IPS DF 4.7 (cell line): Measurements from ENCODE around the gene ZNF318.
"Not testable (repeated sequence)": the region's sequence is repeated elsewhere in the genome, so short reads cannot be mapped to it uniquely, and the experiment has no call there.

ENCODE experiments used
- DNase-seq: peaks from one replicate; pipeline ENCODE4 v3.0.0-alpha.2; 2013; ENCODE audit warnings: low spot score; ENCODE audit errors: extremely low read depth

ZNF318 gene, protein sequence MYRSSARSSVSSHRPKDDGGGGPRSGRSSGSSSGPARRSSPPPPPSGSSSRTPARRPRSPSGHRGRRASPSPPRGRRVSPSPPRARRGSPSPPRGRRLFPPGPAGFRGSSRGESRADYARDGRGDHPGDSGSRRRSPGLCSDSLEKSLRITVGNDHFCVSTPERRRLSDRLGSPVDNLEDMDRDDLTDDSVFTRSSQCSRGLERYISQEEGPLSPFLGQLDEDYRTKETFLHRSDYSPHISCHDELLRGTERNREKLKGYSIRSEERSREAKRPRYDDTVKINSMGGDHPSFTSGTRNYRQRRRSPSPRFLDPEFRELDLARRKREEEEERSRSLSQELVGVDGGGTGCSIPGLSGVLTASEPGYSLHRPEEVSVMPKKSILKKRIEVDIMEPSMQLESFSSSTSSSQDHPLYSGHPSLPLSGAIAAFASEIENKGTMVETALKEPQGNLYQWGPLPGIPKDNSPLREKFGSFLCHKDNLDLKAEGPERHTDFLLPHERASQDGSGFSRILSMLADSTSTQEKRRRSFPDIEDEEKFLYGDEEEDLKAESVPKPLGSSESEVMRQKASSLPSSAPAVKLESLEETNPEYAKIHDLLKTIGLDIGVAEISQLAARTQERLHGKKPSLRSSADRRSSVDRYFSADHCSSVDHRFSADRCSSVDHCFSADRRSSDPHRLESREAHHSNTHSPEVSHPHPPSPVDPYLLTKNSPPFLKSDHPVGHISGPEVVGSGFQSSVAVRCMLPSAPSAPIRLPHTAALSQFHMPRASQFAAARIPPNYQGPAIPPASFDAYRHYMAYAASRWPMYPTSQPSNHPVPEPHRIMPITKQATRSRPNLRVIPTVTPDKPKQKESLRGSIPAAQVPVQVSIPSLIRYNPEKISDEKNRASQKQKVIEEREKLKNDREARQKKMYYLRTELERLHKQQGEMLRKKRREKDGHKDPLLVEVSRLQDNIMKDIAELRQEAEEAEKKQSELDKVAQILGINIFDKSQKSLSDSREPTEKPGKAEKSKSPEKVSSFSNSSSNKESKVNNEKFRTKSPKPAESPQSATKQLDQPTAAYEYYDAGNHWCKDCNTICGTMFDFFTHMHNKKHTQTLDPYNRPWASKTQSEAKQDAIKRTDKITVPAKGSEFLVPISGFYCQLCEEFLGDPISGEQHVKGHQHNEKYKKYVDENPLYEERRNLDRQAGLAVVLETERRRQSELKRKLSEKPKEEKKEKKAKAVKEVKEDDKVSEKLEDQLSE (N-terminal part only)

DNA sequence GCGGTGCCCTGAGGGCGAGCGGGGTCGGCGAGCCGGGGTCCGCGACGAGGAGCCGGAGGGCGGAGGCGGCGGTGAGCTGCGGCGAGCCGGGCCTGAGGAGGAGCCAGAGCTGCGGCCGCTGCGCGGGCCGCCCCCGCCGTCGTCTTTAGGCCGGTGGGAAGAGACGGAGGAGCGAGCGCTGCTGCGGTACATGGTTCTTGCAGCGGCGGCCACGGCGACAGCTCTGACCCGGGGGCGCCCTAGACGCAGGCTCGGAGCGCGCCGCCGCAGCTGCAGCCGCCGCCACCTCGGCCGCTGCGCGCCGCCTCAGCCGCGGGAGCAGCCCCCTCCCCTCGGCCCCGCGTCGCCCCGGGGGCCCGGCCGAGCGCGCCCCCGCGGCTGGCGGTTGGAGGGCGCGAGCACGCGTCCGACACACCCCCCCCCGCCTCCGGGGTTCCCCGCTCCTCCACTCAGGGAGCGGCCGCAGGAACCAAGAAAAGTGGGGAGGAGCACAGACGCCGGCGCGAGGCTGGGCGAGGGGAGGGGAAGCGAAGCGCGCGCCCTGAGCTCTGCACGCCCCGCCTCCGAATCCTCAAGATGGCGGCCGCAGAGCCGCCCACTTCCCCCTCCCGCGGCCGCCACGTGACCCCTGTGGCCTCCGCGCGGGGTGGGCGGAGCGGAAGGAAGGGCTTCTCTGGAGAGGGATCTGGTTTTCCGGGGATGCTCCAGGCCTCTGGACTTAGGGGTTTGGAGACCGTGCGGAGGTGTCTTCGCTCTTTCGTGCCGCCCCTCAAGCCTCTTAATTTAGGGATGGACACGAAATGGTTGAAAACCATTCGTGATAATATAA lies at the start of gene ZNF318:
TSS of gene ZNF318 (minus strand) at position 474 of the 829 bp plus-strand sequence. CDS start at position 192, 282 bp downstream.
- DNase-seq = peak; percentile 72

DNA sequence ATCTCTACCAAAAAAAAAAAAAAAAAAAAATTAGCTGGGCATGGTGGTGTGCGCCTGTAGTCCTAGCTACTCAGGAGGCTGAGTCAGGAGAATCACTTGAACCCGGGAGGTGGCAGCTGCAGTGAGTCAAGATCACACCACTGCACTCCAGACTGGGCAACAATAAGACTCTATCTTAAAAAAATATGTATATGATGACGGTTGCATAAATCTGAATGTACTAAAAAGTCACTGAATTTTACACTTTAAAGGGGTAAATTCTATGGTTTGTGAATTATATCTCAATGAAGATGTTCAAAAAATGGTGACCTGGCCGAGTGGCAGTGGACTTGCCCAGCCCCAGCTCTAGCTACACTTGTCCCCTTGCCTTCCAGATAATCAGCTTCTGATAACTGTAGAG lies 47.5 kb upstream of the ZNF318 start:
- DNase-seq = no peak

DNA sequence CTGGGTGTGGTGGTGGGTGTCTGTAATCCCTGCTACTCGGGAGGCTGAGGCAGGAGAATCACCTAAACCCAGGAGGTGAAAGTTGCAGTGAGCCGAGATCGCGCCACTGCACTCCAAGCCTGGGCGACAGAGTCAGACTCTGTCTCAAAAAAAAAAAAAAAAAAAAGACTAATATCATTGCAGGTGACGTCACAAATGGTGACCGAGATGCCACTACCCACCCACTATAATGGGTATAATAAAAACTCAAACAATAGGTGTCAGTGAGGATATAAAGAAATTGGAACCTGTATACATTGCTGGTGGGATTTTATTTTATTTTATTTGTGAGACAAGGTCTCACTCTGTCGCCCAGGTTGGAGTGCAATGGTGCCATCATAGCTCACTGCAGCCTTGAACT lies 45.8 kb upstream of the ZNF318 start:
- DNase-seq = not testable (repeated sequence)

DNA sequence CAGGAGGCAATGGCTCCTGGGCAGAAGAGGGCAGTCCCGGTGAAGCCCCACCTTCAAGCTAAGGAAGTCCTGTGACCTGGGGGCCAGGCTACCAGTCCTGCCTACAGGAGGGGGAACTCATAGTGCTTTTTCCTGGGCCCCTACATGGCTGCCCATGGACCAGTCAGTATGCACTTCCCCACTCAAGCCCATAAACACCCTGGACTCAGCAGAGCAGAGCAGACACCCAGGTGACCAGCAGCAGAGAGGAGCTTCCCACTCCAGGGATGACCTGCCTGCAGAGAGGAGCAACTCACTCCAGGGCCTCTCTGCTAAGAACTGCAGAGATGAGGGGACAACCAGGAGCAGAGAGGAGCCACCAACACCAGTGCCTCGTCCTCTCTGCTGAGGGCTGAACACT lies 43.6 kb upstream of the ZNF318 start:
- no peak for DNase-seq

DNA sequence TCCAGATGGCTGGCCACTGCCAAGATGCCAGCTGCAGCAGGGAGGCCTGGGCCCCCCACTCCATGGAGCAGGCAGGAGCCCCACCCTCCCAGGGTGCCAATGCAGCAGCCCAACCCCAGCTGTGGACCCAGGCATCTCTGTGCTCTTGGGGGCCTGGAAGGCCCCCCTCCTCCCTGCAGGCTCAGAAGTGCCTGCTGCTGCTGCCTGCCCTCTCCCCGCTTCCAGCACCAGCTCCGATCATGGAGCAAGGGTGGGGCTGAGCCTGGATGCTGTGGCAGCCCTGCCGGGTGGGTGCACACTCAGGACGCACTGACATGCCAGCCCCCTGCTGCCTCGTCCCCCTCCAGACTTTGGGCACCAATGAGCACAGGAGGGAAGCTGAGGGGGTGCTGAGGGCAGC lies 43.1 kb upstream of the ZNF318 start:
- no peak for DNase-seq

DNA sequence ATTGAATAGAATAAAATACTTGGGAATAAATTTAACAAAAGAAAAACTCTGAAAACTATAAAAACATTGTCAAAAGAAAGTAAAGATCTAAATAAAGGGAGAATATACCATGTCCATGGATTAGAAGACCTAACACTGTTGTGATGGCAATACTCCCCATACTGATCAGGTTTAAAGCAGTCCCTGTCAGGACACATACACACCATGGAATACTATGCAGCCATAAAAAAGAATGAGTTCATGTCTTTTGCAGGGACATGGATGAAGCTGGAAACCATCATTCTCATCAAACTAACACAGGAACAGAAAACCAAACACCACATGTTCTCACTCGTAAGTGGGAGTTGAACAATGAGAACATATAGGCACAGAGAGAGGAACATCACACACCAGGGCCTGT lies 41.3 kb upstream of the ZNF318 start:
- not testable (repeated sequence) for DNase-seq

DNA sequence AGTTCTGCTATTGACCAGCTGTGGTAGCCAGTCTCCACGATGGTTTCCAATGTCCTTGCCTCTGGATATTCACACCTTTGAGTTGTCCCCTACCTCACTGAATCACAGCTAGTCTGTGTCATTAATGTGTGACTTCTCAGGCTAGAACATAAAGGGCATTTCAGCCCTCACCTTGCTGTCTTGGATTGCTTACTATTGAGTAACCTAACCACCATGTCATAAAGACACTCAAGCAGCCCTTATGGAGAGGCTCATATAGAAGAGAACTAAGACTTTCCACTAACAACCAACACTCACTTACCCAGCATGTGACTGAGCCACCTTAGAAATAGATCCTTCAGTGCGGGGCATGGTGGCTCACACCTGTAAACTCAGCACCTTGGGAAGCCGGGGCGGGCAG lies 38.8 kb upstream of the ZNF318 start:
- no peak for DNase-seq

DNA sequence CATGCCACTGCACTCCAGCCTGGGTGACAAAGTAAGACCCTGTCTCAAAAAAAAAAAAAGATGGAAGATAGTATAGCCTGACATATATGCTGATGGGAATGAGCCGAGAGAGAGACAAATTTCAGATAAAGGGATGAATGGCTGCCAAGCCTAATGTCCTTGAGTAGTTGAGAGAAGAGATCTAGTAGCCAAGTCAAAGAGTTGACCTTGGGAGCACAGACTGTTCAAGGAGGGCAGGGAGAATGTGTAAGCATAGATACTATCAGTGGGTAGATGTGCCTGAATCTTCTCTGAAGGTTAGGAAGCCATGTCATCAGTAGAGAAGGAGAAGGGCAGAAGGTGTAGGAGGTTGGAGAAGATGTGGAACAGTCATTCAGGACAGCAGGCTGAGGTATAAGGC lies 37.8 kb upstream of the ZNF318 start:
- no peak for DNase-seq

DNA sequence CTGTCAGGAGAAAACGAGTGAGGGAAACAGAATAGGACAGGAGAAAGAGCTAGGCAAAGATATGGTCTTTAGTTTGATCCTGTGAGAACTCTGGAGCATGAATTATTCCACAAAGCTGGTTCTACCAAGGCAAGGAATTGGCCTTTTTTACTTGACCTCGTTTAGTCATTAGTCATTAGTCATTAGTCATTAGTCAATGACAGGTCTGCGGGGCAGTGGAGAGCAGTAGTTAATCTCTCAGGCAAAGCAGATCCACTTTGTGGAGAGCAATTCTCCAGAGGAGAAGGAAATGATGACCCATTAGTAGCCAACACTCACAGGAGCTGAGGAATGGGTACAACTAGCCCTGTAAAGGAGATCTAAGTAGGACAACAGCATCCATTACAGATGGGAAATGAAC lies 35.9 kb upstream of the ZNF318 start:
- DNase-seq = no peak

DNA sequence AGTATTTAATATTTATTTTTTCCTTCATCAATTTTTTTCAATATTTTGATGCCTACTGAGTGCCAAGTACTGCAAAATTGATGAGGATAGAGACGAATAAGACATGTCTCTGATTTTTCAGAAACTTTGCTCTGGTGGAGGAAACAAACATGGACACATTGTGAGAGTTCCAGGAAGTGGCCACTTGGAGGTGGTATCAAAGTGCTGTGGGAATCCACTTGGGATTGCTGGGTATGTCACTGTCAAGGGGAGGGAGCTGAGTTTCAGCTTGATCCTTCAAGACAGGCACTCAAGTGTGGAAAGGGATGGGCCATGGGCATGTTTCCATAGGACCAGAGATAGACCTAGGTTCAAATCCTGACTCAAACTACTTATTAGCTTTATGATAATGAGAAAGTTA lies 33.4 kb upstream of the ZNF318 start:
- no peak for DNase-seq

DNA sequence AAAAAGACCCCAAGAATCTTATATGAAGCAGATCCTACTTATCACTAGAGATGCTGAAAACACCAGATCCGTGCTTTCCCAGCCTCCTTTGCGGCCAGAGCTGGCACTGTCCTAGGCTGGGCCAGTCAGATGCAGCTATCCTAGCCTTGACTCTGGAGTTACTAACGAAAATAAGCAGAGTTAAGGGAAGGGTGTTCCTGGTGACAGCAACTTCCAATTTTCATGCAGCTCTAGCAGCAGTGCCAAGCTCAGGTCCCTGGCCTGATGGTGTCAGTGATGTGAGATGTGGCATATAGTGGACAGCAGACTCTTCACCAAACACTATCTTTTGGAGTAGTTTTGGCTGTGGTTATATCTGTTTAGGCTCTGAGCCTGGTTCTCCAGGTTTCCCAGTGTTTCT lies 32.3 kb upstream of the ZNF318 start:
- no peak for DNase-seq

DNA sequence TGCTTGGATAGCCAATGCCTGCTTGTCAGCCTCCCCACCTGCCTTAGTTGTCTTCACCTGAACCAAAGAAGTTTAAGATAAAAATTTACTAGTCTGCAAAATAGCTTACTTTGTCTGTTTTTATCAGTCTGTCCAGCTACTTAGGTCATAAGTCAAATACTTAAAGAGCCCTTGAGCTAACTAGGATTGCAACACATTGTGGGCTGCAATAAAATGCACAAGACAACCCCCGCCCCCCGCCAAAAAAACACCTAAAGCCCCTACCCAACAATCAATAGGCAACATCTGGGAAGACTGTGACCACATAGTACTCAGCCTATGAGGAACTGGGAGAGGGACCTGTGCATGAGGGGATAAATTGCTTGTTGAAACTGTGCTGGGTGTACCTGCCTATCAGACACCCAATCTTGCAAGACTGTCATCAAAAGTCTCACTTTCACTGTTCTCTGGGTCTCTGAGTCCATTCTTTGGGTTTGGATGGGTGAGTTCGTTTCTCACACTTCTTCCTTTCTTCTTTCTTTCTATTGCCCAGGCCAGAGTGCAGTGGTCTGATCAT lies 30.6 kb upstream of the ZNF318 start:
- no peak for DNase-seq

DNA sequence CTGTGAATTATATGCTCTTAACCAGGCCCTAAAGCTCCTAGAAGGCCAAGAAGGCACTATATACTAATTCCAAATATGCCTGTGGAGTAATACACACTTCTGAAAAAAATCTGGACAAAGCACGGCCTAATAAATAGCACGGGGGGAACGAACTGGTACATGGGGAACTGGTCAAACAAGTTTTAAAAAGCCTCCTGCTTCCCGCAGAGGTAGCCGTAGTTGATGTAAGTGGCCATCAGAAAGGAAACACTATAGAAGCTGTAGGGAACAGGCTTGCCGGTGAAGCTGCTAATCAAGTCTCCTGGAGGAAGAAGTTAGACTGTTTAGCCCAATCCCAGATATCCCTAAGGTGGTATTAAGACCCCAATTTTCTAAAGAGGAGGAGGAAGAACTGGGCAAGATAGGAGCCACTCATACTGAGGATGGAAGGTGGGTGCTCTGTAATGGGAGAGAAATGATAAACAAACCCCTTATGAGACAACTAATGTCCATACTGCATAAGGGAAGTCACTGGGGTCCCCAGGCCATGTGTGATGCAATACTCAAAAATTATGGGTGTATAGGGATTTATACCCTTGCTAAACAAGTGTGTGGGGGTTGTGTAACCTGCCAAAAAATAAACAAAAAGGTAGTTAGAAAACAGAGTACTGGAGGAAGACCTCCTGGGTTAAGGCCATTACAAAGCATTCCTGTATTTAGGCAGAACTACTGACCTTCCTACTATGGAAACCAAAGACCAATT lies 27.1 kb upstream of the ZNF318 start:
- DNase-seq = no peak

DNA sequence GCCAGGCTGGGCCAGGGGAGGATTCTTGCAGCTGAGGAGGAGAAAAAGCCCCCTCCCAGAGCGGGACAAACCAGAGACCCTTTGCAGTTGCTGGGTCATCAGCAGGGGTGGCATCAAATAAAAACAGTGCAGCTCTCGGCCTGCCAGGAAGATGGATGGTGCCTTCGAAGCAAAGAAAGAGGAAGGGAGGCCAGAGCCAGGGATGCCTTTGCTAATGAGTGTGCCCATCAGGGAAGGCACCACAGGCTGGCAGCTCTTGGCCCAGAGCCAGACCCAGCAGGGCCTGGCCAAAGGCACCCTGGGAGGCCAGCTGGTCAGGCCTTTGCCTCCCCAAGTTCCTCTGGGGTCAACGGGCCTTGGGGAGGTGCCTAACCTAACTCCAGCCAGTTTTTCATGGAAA lies 26.3 kb upstream of the ZNF318 start:
- no peak for DNase-seq

DNA sequence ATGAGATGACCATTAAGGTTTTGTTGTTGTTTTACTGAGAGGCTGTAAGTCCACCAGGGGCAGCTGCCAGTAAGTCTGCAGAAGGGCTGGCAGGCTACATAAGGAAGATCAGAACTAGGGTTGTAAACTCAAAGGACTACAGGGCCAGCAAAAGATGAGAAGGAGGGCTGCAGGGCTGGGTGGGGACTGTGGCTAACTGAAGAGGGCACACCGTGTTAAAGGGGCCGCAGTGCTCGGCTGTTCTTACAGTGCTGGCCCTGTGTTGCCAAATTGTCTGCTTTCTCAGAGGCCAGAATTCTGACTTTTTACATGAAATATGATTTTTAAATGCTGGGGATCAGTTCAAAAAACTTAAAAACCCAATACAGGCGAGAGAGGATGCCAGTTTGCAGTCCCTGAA lies 25.5 kb upstream of the ZNF318 start:
- DNase-seq = no peak

DNA sequence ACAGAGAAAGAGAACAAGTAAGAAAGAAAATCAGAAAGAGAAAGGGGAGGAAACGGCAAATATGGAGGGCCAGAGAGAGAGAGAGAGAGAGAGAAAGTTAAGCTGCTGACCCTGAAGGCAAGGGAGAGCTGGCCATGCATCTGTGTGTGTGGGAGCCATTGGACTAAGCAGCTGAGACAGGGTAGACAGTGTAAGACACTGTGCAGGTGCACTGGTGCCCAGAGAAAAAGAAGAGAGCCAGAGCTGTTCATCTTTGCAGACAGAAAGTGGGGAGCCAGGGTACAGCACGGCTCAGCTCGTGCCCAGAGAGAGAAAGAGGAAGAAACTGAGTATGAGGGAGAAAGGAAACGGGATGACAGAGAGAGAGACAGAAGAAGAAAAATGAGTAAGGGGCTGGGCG lies 24.2 kb upstream of the ZNF318 start:
- no peak for DNase-seq

DNA sequence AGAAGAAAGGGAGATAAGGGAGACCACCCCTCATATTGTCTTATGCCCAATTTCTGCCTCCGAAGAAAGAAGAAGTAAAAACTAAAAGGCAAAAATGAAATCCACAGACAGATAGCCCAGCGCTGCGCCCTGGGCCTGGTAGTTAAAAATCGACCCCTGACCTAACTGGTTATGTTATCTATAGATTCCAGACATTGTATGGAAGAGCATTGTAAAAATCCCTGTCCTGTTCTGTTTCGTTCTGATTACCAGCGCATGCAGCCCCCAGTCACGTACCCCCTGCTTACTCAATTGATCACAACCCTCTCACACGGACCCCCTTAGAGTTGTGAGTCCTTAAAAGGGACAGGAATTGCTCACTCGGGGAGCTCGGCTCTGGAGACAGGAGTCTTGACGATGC lies 23.7 kb upstream of the ZNF318 start:
- DNase-seq = not testable (repeated sequence)

DNA sequence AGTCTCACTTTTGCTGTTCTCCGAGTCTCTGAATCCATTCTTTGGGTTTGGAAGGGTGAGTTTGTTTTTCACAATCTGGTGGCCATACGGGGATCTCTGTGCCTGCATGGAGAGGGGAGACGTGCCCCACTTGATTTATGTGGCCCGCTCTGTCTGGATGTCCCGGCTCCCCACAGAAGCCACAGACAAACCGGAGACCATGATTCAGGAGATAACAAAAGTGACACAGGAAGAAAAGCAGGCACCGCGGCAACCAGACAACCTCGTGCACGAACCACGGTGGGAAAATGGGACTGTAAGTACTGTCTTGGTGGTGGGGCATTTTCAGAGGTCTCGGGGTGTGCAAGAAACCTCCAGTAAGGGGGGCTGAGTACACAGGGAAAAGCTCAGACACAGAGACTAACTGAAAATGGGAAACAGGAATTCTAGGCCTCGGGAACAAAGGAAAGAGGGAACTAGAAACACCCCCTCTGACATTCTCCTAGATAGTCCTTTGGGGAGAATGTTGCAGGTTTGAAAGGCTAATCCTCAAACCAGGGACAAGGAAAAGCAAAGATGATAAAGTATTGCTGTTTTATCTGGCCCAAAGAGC lies 22.1 kb upstream of the ZNF318 start:
- DNase-seq = no peak

DNA sequence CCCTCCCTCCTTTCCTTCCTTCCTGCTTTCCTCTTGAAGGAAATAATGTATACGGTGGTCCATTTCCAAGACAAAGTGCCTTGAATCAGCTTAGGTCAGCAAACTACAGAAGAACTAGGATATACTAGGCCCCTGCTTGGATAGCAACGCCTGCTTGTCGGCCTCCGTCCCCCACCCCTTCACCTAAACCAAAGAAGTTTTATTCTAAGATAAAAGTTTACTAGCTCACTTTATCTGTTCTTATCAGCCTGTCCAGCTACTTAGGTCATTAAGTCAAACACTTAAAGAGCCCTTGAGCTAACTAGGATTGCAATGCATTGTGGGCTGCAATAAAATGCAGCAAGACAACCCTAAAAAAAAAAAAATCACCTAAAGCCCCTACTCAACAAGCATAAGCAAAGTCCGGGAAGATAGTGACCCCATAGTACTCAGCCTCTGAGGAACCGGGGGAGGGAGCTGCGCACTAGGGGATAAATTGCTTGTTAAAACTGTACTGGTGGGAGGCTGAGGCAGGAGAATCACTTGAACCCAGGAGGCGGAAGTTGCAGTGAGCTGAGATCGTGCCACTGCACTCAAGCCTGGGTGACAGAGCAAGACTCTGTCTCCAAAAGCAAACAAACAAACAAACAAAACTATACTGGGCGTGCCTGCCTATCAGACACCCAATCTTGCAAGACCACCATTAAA lies 21.4 kb upstream of the ZNF318 start:
- DNase-seq = not testable (repeated sequence)
